Spleen (tissue), 11 donors: ENCODE measurements around the gene FOS. TPM values are rescaled to one million over a fixed set of nuclear protein-coding genes. Genes with fewer than 3 reads are reported as not detected.
A peak's percentile ranks its signal among the peaks of the same experiment; 100 is the strongest.

Source experiments
- DNase-seq: peaks from one replicate; pipeline ENCODE4 v3.0.0-alpha.2; 2020
- H3K27ac ChIP-seq, 8 donors: fragments of 200-600 bp; sonication (generic) in 7 of 8; 1 replicate in 4 of 8; 2 replicates in 4 of 8; pipeline versions ENCODE4 v1.5.0 to v1.8.0; 2016 to 2021; ENCODE audit warnings: inconsistent platforms in 4 of 8, mild to moderate bottlenecking in 4 of 8, moderate library complexity in 1 of 8
- H3K27me3 ChIP-seq, 7 donors: fragments of 200-600 bp; sonication (generic) in 6 of 7; replicated peaks in 1 of 7; 1 replicate in 4 of 7; 2 replicates in 3 of 7; pipeline versions ENCODE4 v1.5.0 to v1.8.0; 2016 to 2021; ENCODE audit warnings: inconsistent platforms in 3 of 7, mild to moderate bottlenecking in 1 of 7
- H3K36me3 ChIP-seq, 6 donors: fragments of 200-600 bp; sonication (generic) in 5 of 6; 1 replicate in 4 of 6; 2 replicates in 2 of 6; pipeline versions ENCODE4 v1.5.0 to v1.8.0; 2016 to 2021; ENCODE audit warnings: inconsistent platforms in 2 of 6
- H3K4me1 ChIP-seq, 6 donors: fragments of 200-600 bp; sonication (generic) in 5 of 6; 1 replicate in 3 of 6; 2 replicates in 3 of 6; pipeline versions ENCODE4 v1.5.0 to v1.8.0; 2016 to 2021; ENCODE audit warnings: inconsistent platforms in 3 of 6
- H3K4me3 ChIP-seq, 8 donors: fragments of 200-600 bp; sonication (generic) in 7 of 8; 1 replicate in 4 of 8; 2 replicates in 4 of 8; pipeline versions ENCODE4 v1.5.0 to v1.8.0; 2016 to 2021; ENCODE audit warnings: inconsistent platforms in 4 of 8, mild to moderate bottlenecking in 4 of 8, moderate library complexity in 2 of 8
- H3K9me3 ChIP-seq, 8 donors: fragments of 200-600 bp; sonication (generic) in 7 of 8; 1 replicate in 4 of 8; 2 replicates in 4 of 8; pipeline versions ENCODE4 v1.5.0 to v1.8.0; 2016 to 2021; ENCODE audit warnings: inconsistent platforms in 4 of 8
- CTCF ChIP-seq, 11 experiments: fragments of 200-600 bp in 7 of 11; fragments of 450-650 bp in 4 of 11; sonication (generic) in 4 of 11; IDR thresholded peaks in 8 of 11; conservative IDR thresholded peaks in 3 of 11; 1 replicate in 7 of 11; 2 replicates in 4 of 11; pipeline versions ENCODE4 v1.4.0 to v1.8.0; 2016 to 2021; ENCODE audit warnings: antibody characterized with exemption in 11 of 11, inconsistent platforms in 4 of 11, mild to moderate bottlenecking in 1 of 11
- POLR2A ChIP-seq, 3 donors: fragments of 450-650 bp; IDR thresholded peaks; one replicate each; pipeline ENCODE4 v1.5.1; 2017; ENCODE audit warnings: antibody characterized with exemption in 3 of 3, mild to moderate bottlenecking in 1 of 3
- POLR2AphosphoS5 ChIP-seq, 3 donors: sonication (generic); formaldehyde crosslinking; IDR thresholded peaks; one replicate each; pipeline ENCODE4 v1.5.1; 2017; ENCODE audit warnings: antibody characterized with exemption in 3 of 3
- WGBS, 5 donors: extraction: QIAGEN DNeasy Blood & Tissue Kit in 3 of 5; methylation state at CpG; one replicate each; pipeline versions ENCODE4 v1.1.5 to v1.1.7; 2013 to 2018; 5-methylcytosine and 5-hydroxymethylcytosine counted together
- intact Hi-C: fragments of 100-400 bp; cut with DNase I; formaldehyde crosslinking; loops from one replicate; pipeline ENCODE4 v1.15.0; 2023; ENCODE audit warnings: low total_unique reads
- polyA plus RNA-seq, 3 donors: library from polyadenylated mRNA; stranded (reverse); fragments of 200-250 nt; gene quantifications; one replicate each; pipeline ENCODE4 v1.2.1, GENCODE V29; 2013
- total RNA-seq, 7 donors: library from RNA; depleted of rRNA in 3 of 7; stranded (reverse); fragments of >200 nt in 3 of 7; fragmentation: NEBNext Ultra II Directional in 4 of 7; extraction: Animal tissue kit (Norgen Biotek cat#: 25700) in 4 of 7; gene quantifications; one replicate each; pipeline versions ENCODE4 v1.1.0 to v1.2.1, GENCODE V29; 2016 to 2021
- donor health status: healthy with polysubstance abuse.
- donor health status: DM: no; HTN: no; CAD: no; lungs with moderate emphysema.
- donor health status: DM: no; HTN: no; CAD: no.
- donor health status: Bipolar disorder and iron deficiency.
- donor health status: healthy.
- donor health status: DM: no; HTN: no; CAD: no.
- donor health status: DM: yes; HTN: yes; CAD: no.

The FOS gene
- total and polyA plus RNA-seq, 10 donors, result 18.8 to 414 (median 116) TPM

- H3K27me3 ChIP-seq, result peaks cover 0 to 5% (median 0%) of the 10 kb centered on the region in 7 donors
- no peak overlapping the region for H3K27ac ChIP-seq
- TF ChIP-seq POLR2AphosphoS5 (IDR thresholded peaks at IDR 0.05), result no peak
- no peak for TF ChIP-seq POLR2A (IDR thresholded peaks at IDR 0.05)
- TF ChIP-seq CTCF (IDR thresholded peaks at IDR 0.05 in 8 of 11, conservative IDR thresholded peaks at IDR 0.05 in 3 of 11), result no peak
- DNase-seq, result no peak
- H3K4me3 ChIP-seq, result no peak overlapping the region
- H3K4me1 ChIP-seq, result peaks cover 0 to 21% (median 4%) of the 10 kb centered on the region in 6 donors
- intact Hi-C loops, result no loop called here
- WGBS, 5 donors, result 32 to 61% (median 55%) methylated on average over 4 to 7 of the region's 7 CpGs
- no peaks in the 10 kb centered on the region for H3K36me3 ChIP-seq
- no peaks in the 10 kb centered on the region for H3K9me3 ChIP-seq
Measured at GRCh38 chr14:75320196-75320595, 41.6 kb downstream of the FOS start.

GRCh38 chr14:75322746-75323145 lies 44.1 kb downstream of the FOS start:
- WGBS, 5 donors, result 62 to 100% (median 87%) methylated on average over 1 of the region's 1 CpG
- no peak for TF ChIP-seq CTCF (IDR thresholded peaks at IDR 0.05 in 8 of 11, conservative IDR thresholded peaks at IDR 0.05 in 3 of 11)
- no peak for TF ChIP-seq POLR2A (IDR thresholded peaks at IDR 0.05)
- no peak for TF ChIP-seq POLR2AphosphoS5 (IDR thresholded peaks at IDR 0.05)
- Histone ChIP-seq H3K4me1 (peaks cover 0 to 14% (median 0%) of the 10 kb centered on the region in 6 donors), H3K9me3 (no peaks in the 10 kb centered on the region), H3K27me3 (peaks cover 0 to 5% (median 0%) of the 10 kb centered on the region in 7 donors), H3K4me3 (no peak overlapping the region), H3K27ac (no peak overlapping the region), H3K36me3 (no peaks in the 10 kb centered on the region)
- intact Hi-C loops, result no loop called here
- DNase-seq, result no peak

- no peaks in the 10 kb centered on the region for H3K9me3 ChIP-seq
- no peaks in the 10 kb centered on the region for H3K36me3 ChIP-seq
- 62 to 73% (median 64%) methylated on average over 6 of the region's 6 CpGs for WGBS, 5 donors
- H3K27ac ChIP-seq, result no peak overlapping the region
- peaks cover 0 to 5% (median 0%) of the 10 kb centered on the region in 7 donors for H3K27me3 ChIP-seq
- DNase-seq, result no peak
- no peak overlapping the region for H3K4me3 ChIP-seq
- TF ChIP-seq POLR2A (IDR thresholded peaks at IDR 0.05) (no peak), POLR2AphosphoS5 (IDR thresholded peaks at IDR 0.05) (no peak), CTCF (IDR thresholded peaks at IDR 0.05 in 8 of 11, conservative IDR thresholded peaks at IDR 0.05 in 3 of 11) (no peak)
- intact Hi-C loops, result no loop called here
- H3K4me1 ChIP-seq, result peaks cover 0 to 13% (median 0%) of the 10 kb centered on the region in 6 donors
Measured at GRCh38 chr14:75323571-75323970, 44.9 kb downstream of the FOS start.

GRCh38 chr14:75328558-75329155 lies 50.0 kb downstream of the FOS start:
- Histone ChIP-seq H3K9me3 (no peaks in the 10 kb centered on the region), H3K4me1 (peaks cover 4 to 30% (median 8%) of the 10 kb centered on the region in 6 donors), H3K36me3 (no peaks in the 10 kb centered on the region), H3K27ac (peak overlapping the region in 1 of 8 donors; percentile 4), H3K27me3 (peaks cover 0 to 5% (median 0%) of the 10 kb centered on the region in 7 donors), H3K4me3 (no peak overlapping the region)
- 52 to 70% (median 65%) methylated on average over 5 of the region's 5 CpGs for WGBS, 5 donors
- DNase-seq, result no peak
- intact Hi-C loops, result no loop called here
- TF ChIP-seq POLR2AphosphoS5 (IDR thresholded peaks at IDR 0.05) (no peak), CTCF (IDR thresholded peaks at IDR 0.05 in 8 of 11, conservative IDR thresholded peaks at IDR 0.05 in 3 of 11) (no peak), POLR2A (IDR thresholded peaks at IDR 0.05) (no peak)
